HG02610 (cell line): ENCODE data around the gene MAF.

Experiments used
- ATAC-seq: cut with Tn5 transposase; IDR thresholded peaks from one replicate; pipeline ENCODE4 v1.9.1; 2021; ENCODE audit warnings: mild to moderate bottlenecking, moderate library complexity; ENCODE audit not compliant: unreplicated experiment

MAF gene

DNA sequence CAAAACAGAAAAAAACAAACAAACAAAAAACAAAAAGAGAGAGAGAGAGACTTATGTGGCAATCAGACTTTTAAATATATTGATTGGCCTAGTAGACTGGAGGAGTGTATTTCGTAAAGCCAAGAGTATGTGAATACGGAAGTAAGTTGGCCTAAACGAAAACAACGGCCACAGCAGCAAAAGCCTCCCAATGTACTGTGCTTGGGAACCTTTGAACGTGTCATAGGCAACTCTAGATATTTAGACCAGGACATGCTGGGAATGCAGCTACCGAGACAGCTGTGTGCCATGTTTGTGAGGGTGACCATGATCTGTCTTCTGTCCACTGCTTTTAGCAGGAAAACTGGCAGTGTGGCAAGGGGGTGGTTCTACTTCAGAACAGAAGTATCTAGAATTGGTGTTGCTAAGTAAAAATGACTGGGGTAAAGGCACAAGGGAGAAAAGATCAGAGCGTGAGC, 7.4 kb downstream of the MAF start:
- no peak for ATAC-seq

DNA sequence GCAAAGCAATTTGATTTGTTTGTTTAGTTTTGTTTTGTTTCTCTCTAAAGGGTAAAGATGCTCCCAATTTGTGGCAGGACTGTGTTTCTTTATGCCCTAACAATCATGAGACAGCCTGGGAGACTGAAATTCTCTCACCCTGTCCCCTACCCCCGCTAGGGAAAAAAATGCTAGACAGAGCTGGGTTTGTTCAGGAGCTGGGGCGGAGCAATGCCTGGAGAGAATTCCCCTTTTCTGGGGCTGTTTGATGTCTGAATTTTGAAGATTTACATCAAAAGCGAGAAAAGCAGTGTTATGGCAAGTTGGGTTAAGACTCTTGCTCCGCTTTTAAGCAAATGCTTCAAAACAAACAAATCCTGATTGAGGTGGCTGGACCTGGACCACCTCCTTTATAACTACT, 8.4 kb downstream of the MAF start:
- no peak for ATAC-seq

DNA sequence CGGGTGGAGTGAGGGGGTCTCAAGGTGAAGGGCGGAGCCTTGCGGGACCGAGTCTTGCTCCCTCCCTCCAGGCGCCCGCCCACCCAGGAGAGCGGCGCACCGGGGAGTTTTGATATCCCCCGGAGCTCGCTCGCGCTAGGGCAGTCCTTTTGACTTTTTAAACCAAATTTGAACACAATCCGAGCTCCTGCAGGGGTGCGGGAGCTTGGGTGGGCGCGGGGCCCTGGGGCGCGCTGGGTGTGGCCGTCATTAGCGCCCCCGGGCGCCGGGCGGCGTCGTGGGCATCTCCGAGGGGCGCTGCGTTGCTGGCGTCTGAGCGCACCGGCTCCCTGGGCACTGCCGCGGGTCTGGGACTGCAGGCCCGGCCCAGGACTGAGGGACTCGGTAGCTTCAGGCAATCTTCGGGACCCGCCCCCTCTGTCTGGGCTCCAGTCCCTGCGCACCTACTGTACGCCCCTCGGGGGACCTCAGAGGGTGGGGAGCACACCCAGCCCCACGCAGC, 10.9 kb downstream of the MAF start:
- no peak for ATAC-seq

DNA sequence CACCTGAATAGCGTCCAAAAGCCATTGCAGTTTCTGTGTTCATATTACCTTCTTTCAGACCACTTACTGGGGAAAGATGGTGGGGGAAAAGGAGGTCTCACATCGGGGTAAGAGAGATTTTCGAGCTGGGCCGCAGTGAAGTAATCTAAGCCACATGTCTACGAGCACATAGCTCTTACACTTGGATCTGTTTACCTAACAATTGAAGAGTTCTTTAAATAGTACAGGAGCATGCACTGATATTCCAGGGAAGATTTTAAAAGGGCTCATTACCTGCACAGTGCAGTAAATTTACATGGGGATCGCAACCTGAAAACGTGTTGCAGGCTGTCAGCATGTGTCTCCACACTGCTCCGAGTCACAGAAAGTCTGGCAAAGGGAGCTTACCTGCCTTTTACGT, 12.6 kb downstream of the MAF start:
- no peak for ATAC-seq

GRCh38 chr16:79587296-79587695, 13.2 kb downstream of the MAF start:
- ATAC-seq, result no peak

GRCh38 chr16:79582789-79583188, 17.7 kb downstream of the MAF start:
- no peak for ATAC-seq

DNA sequence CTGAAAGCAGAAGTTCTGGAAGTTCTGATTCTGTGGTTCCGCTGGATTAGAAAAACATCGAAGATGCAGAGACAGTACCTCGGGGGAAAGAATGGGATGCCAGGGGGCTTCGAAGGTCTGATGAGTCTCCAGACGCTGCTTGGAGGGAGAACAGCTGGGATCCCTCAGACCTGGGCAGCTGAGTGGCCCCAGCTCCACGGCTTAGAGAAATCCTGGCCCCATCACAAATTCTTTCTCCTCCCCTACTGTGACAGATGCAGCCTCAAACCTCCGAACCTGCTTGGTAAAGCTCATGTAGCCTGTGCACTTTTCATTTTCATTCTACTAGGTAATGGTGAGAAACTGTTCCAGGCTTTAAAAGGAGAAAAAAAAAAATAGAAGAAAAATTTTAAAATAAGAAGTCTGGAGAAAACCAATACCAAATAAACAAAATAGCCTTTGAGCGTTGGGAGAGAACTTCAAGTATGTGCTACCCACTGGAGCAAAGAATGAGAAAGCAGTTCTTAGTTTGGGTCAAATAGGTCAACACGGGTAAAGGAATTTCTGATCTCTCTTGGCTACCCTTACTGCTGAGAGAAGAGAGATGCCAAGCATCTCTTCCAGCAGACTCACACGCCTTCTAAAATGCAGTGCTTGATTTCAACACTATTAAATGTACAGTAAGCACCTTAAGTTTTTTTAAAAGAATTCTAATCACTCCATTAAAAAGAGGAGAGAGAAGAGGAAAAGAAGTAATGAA, 19.9 kb downstream of the MAF start:
- no peak for ATAC-seq

DNA sequence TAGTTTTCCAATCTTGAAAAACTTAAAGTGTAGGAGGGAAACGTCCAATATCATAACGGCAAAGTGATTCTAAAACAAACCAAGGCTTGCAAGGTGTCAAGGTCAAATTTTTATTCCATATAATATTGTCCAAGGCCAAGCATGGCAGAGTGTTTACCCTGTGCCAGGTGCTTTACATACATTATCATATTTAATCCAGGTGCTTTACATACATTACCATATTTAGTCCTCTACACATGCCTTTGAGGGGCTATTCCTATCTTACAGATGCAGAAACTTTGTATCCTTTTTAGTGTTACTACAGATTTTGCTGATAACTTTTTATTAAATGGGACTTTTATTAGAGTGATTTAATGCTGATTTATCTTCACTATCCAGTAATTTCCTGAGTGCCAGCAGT, 23.9 kb downstream of the MAF start:
- ATAC-seq, result no peak

DNA sequence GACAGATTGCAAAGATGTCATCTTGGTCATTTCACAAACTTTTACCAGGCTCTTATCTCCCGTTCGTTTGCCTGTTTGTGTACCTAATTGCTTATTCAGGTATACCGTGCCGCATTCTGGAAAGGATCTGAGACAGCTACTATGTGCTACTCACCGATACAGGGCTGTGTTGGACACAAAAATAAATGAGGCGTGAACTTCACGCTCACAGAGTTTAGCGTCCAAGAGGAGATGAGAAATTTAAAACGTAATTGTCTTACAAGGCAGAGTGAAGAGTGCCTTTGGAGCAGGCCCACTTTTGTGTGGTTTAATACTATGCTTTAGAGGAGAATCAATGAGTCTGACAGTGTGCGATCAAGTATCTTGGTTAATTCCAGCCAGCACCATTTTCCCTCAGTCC, 26.7 kb downstream of the MAF start:
- no peak for ATAC-seq

- ATAC-seq, result no peak
These were observed 27.5 kb downstream of the MAF start for GRCh38 chr16:79573071-79573470.

GRCh38 chr16:79571903-79572535, 28.5 kb downstream of the MAF start:
- no peak for ATAC-seq

DNA sequence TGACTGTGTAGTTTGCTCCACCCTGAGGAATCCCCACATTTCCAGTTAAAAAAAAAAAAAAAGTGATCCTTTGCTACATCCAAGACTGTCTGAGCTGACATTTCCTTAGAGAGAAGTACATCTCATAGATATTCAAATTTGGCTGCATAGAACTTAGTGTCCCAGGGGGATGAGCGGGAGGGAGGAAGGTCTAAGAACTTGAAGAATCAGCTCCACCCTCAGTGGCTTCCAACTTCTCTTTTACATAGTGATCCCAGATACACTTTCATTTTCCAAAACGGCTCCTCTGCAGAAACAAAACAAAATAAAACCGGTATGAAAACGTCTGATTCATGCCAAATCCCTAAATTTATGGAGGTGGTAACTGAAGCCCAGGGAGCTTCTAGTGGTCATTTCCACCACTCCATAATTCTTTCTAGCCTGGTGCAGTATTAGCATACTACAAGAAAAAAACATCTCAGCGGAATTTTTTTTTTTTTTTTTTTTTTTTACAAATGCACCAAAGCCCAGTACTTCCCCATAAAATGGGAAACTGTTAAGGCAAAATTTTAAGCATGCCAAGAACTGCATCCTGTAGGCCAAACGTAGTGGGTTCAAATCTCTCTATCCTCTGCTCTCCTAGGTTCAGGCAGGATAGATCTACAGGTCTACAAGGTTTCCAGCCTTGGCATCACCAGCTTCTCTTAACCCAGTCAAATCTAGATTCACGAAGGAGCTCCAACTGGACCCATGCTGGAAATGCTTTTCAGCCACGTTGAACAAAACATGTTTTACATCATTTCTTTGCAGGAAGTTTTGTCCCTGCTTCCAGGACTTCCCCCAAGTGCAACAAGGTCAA, 29.3 kb downstream of the MAF start:
- no peak for ATAC-seq

DNA sequence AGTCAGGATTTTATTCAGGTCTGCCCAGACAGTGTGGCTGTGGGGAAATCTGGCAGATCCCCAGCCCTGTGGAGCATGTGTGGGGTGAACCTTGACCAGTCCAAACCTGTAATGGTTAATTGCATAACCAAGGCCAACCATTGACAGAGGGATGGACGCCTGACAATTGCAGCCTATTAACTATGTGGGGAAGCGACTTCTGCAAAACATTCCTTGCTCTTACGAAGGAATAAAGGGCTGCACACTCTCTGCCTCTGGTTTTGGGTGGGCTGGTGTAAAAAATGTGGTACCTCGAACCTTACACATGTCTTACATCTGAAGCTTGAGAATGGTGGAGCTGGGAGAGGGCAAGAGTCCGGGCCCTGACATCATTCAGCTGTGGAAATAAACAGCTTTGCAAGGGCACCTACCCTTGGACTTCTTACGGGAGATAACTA, 35.8 kb downstream of the MAF start:
- ATAC-seq, result no peak

DNA sequence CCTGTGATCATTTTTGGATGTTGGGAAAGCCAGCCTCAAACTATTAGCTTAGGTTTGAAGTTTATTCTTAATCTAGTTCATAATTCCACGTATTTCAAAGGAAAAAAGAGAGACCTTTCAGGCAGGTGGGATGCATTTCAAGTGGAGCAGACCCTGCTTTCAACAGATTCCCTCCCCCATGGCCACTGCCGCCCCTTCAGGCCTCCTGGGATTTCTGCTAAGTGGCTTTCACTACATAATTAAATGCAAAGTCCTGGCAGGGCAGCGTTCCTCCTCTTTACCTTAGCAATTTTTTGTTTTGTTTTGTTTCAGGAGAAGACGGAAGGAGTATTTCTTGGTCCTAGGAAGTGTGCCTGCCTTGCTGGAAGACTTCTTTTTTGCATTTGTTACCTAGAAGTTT, 36.6 kb downstream of the MAF start:
- ATAC-seq, result no peak

- no peak for ATAC-seq
These were observed 38.2 kb downstream of the MAF start for GRCh38 chr16:79562166-79562823.

GRCh38 chr16:79561729-79562128, 38.8 kb downstream of the MAF start:
- ATAC-seq, result no peak

DNA sequence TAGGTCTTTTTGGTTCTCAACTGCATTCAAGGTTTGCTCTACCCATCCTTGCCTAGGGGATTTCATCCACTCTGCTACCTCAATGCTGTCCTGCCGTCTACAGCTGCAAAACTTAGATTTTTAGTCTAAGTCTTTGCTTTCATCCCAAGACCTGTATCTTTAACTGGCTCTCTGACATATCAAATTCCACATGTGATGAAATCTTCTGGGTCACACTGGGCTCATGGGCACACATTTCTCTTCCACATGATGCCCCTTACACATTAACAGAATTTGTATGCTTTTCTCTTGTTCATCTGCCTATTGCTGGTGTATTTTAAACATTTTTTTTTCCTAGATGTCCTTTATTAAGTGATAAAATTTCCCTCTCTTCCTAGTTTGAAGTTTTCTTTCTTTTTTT, 39.6 kb downstream of the MAF start:
- no peak for ATAC-seq

GRCh38 chr16:79560318-79560717, 40.2 kb downstream of the MAF start:
- no peak for ATAC-seq

GRCh38 chr16:79559532-79559931, 41.0 kb downstream of the MAF start:
- no peak for ATAC-seq

DNA sequence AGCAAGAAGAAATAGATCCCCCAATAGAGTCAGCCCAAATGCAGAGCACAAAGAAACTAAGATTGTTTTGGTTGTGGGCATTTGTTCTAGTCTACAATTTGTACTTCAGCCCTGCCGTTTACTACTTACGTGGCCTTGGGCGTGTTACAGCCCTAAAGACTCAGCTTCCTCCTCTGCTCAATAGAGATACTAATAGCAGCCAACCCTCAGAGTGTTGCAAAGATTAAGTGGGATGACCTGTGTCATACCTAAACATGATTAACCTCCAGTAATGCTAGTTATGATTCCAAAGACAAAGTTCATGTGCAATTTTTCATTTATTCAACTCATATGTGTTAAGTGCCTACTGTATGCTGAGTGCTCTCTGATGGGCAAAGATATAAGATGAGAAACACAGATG, 43.1 kb downstream of the MAF start:
- ATAC-seq, result no peak

DNA sequence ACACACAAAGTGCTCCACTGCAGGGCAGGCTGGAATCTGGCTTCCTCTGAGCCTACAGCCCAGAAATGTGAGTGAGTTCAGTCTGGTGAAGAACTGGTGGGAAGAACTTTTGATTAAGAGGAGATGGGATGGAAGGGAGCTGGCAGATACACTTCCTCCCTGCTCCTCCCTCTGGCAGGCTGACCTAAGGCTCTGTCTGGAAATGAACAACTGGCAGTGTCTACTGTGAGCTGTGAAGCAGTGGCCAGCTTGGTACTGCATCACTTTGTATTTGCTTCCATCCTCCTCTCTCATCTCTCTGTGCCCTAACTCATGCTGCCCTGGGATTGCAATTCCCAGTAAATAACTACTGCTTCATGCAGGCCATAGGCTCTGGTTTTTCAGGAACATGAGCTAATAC, 45.6 kb downstream of the MAF start:
- ATAC-seq, result no peak
